ENCODE data around the gene LARP4. TPM values are rescaled to one million over a fixed set of nuclear protein-coding genes. Genes with fewer than 3 reads are reported as not detected.
A peak's percentile ranks its signal among the peaks of the same experiment; 100 is the strongest.

The LARP4 gene
- total and polyA plus RNA-seq, 2 of the 4 experiments (the other 2 are of a cell fraction), result 11.3 to 42.5 TPM

- Histone ChIP-seq H3K9ac (ENCODE audit: low read depth, low read length) (no peak overlapping the region), H3K9me3 (ENCODE audit: control insufficient read depth, insufficient read depth, low read length) (no peaks in the 10 kb centered on the region), H3K4ac (ENCODE audit: low read depth, low read length) (no peak overlapping the region), H3K9me1 (ENCODE audit: insufficient read depth, low read length) (peaks cover 11% of the 10 kb centered on the region), H3K4me3 (ENCODE audit: insufficient read depth, low read depth, low read length) (no peak overlapping the region), H3K27ac (ENCODE audit: insufficient read depth, low read length) (no peak overlapping the region), H3K14ac (replicated peaks; ENCODE audit: low read depth, low read length) (no peak overlapping the region; the same call in 1 of the 2 replicates), H4K20me1 (ENCODE audit: insufficient read depth, low read length) (peaks cover 22% of the 10 kb centered on the region), H4K8ac (ENCODE audit: low read depth in 2 of 2, low read length in 2 of 2) (peak overlapping the region in 1 of 2 experiments; percentile 35; a peak in 1 of 4 replicates), H2BK120ac (ENCODE audit: low read depth, low read length) (no peak overlapping the region), H3K79me1 (ENCODE audit: low read depth in 1 of 2, low read length in 2 of 2) (peaks cover 14 to 49% of the 10 kb centered on the region in 2 experiments), H3K4me2 (ENCODE audit: low read depth, low read length) (no peak overlapping the region), H2AK9ac (replicated peaks; ENCODE audit: low read depth, low read length, poor library complexity) (no peak overlapping the region), H3K18ac (ENCODE audit: low read depth, low read length) (no peak overlapping the region), H2BK5ac (ENCODE audit: low read depth, low read length, poor library complexity, severe bottlenecking) (no peak overlapping the region), H3K23ac (ENCODE audit: low read depth, low read length) (peak overlapping the region; percentile 34; the same call in 1 of the 2 replicates), H4K91ac (ENCODE audit: insufficient read depth, low read depth, low read length) (no peak overlapping the region; the same call in 1 of the 2 replicates), H3K36me3 (ENCODE audit: control insufficient read depth, insufficient read depth, low read length) (peaks cover 9% of the 10 kb centered on the region), H2AK5ac (ENCODE audit: low read depth, low read length) (0 out of 2 replicates have a peak overlapping the region, but pooled peaks have one; percentile 21), H2BK20ac (ENCODE audit: low read depth, low read length) (no peak overlapping the region), H2BK15ac (ENCODE audit: low read depth, low read length) (no peak overlapping the region), H3K27me3 (ENCODE audit: control insufficient read depth, insufficient read depth, low read length) (no peaks in the 10 kb centered on the region), H3K56ac (ENCODE audit: extremely low read depth, insufficient read depth, low read length) (no peak overlapping the region), H2AFZ (replicated peaks; ENCODE audit: low read length, poor library complexity) (no peak overlapping the region), H4K5ac (ENCODE audit: low read depth, low read length) (no peak overlapping the region), H3K4me1 (ENCODE audit: control insufficient read depth, insufficient read depth, low read length) (peaks cover 4% of the 10 kb centered on the region; the same call in 1 of the 2 replicates)
- no TSS peak for BruUV-seq (replicated peaks)
- POLR2A ChIA-PET (ENCODE audit: unreplicated experiment), result no interaction called here
- intact Hi-C loops (cut with micrococcal nuclease), result no loop called here
- no peak for DNase-seq
- in situ Hi-C loops (cut with MboI; ENCODE audit: low sequenced_read_pairs), result no loop called here
- CTCF ChIA-PET, result no interaction called here
- 60% methylated on average over 1 of the region's 6 CpGs; no CpG with 5 or more reads in 1 of the 2 experiments for WGBS, 2 experiments (ENCODE audit: extremely low coverage in 2 of 2, insufficient read length in 1 of 2)
- ATAC-seq (ENCODE audit: low read depth), result no peak; the same call in 1 of the 2 replicates
- dilution Hi-C loops (cut with HindIII; ENCODE audit: low sequenced_read_pairs, unreplicated experiment), result no loop called here
- TF ChIP-seq CHD1 (IDR thresholded peaks at IDR 0.05; ENCODE audit: low read depth, low read length) (no peak), POLR2A (IDR thresholded peaks at IDR 0.05; ENCODE audit: low read depth, low read length) (no peak), CTCF (conservative IDR thresholded peaks at IDR 0.05; ENCODE audit: low read depth, low read length) (no peak), CEBPB (IDR thresholded peaks at IDR 0.05; ENCODE audit: low read depth, low read length) (no peak), MXI1 (IDR thresholded peaks at IDR 0.05; ENCODE audit: borderline replicate concordance, low read depth, low read length) (no peak), MAFK (IDR thresholded peaks at IDR 0.05; ENCODE audit: low read depth, low read length) (no peak), NFE2L2 (IDR thresholded peaks at IDR 0.05; ENCODE audit: low read depth, low read length) (no peak), RFX5 (IDR thresholded peaks at IDR 0.05; ENCODE audit: low read depth, low read length) (no peak), USF2 (IDR thresholded peaks at IDR 0.05; ENCODE audit: low read depth, low read length) (no peak), BHLHE40 (IDR thresholded peaks at IDR 0.05; ENCODE audit: low read depth, low read length) (no peak), RAD21 (IDR thresholded peaks at IDR 0.05; ENCODE audit: low read length) (no peak), FOS (IDR thresholded peaks at IDR 0.05; ENCODE audit: low read depth, low read length) (no peak), RCOR1 (IDR thresholded peaks at IDR 0.05; ENCODE audit: insufficient replicate concordance, low read length) (no peak), MAZ (IDR thresholded peaks at IDR 0.05; ENCODE audit: borderline replicate concordance, low read depth, low read length) (no peak), SMC3 (IDR thresholded peaks at IDR 0.05; ENCODE audit: low read depth, low read length) (no peak)
These were observed 25.0 kb downstream of the LARP4 start for GRCh38 chr12:50425589-50426258.

Data from IMR-90 (cell line).